Panc1 (cell line): Measurements from ENCODE around the gene PROS1.

Source experiments
- CTCF ChIP-seq: fragments of 450-650 bp; IDR thresholded peaks from 2 replicates; pipeline ENCODE4 v1.5.1; 2017; ENCODE audit warnings: mild to moderate bottlenecking
- POLR2AphosphoS5 ChIP-seq: IDR thresholded peaks from 2 replicates; pipeline ENCODE4 v1.6.1; 2012; ENCODE audit warnings: mild to moderate bottlenecking, low read depth, low read length, moderate library complexity

- TF ChIP-seq CTCF: 0 out of 2 replicates have a peak, but pooled peaks have one; percentile 37
- no peak for TF ChIP-seq POLR2AphosphoS5
These were observed at the start of gene PROS1 for GRCh38 chr3:93973131-93974126.
